MM.1S (cell line): ENCODE measurements around the gene CSTPP1.

Source experiments
- DNase-seq: peaks from one replicate; pipeline ENCODE4 v3.0.0-alpha.2; 2015
- H2AFZ ChIP-seq: fragments of 300-600 bp; sonication (generic); 2 replicates; pipeline ENCODE4 v1.6.0; 2016; ENCODE audit warnings: antibody characterized with exemption, low read length
- H3F3A ChIP-seq: fragments of 300-600 bp; sonication (generic); 2 replicates; pipeline ENCODE4 v1.6.1; 2016; ENCODE audit warnings: mild to moderate bottlenecking, antibody characterized with exemption, low read length, moderate library complexity, mixed read lengths; ENCODE audit not compliant: insufficient read depth
- H3K27ac ChIP-seq: fragments of 300-600 bp; sonication (generic); 2 replicates; pipeline ENCODE4 v1.5.1; 2016; ENCODE audit warnings: mild to moderate bottlenecking, low read length
- H3K27me3 ChIP-seq: fragments of 300-600 bp; sonication (generic); replicated peaks from 2 replicates; pipeline ENCODE4 v1.6.0; 2016; ENCODE audit warnings: low read length; ENCODE audit not compliant: insufficient read depth
- H3K36me3 ChIP-seq: fragments of 300-600 bp; sonication (generic); replicated peaks from 2 replicates; pipeline ENCODE4 v1.6.1; 2016; ENCODE audit warnings: mild to moderate bottlenecking, low read length, mixed read lengths; ENCODE audit not compliant: insufficient read depth
- H3K4me1 ChIP-seq: fragments of 300-600 bp; sonication (generic); 2 replicates; pipeline ENCODE4 v1.6.1; 2016; ENCODE audit warnings: low read length, mixed read lengths
- H3K4me2 ChIP-seq: fragments of 300-600 bp; sonication (generic); 2 replicates; pipeline ENCODE4 v1.6.0; 2016; ENCODE audit warnings: low read depth, low read length
- H3K4me3 ChIP-seq: fragments of 300-600 bp; sonication (generic); 2 replicates; pipeline ENCODE4 v1.5.1; 2016; ENCODE audit warnings: low read length, mixed read lengths
- H3K79me2 ChIP-seq: fragments of 300-600 bp; sonication (generic); 2 replicates; pipeline ENCODE4 v1.6.1; 2016; ENCODE audit warnings: mixed run types, low read length, mixed read lengths
- H3K9ac ChIP-seq: fragments of 300-600 bp; sonication (generic); 2 replicates; pipeline ENCODE4 v1.6.1; 2016; ENCODE audit warnings: low read length, mixed read lengths
- H3K9me2 ChIP-seq: fragments of 300-600 bp; sonication (generic); replicated peaks from 2 replicates; pipeline ENCODE4 v1.6.1; 2016; ENCODE audit warnings: mild to moderate bottlenecking, low read length, mixed read lengths; ENCODE audit not compliant: insufficient read depth
- H3K9me3 ChIP-seq: fragments of 300-600 bp; sonication (generic); replicated peaks from 2 replicates; pipeline ENCODE4 v1.6.1; 2016; ENCODE audit warnings: mild to moderate bottlenecking, low read length, mixed read lengths; ENCODE audit not compliant: insufficient read depth
- H4K20me1 ChIP-seq: fragments of 300-600 bp; sonication (generic); 2 replicates; pipeline ENCODE4 v1.6.1; 2016; ENCODE audit warnings: mild to moderate bottlenecking, low read length, moderate library complexity, mixed read lengths; ENCODE audit not compliant: insufficient read depth
- EZH2 ChIP-seq: fragments of 300-600 bp; sonication (generic); optimal IDR thresholded peaks from 2 replicates; pipeline ENCODE3; 2017; ENCODE audit warnings: low read depth, mild to moderate bottlenecking, antibody characterized with exemption, low read length, mixed read lengths
- EZH2phosphoT487 ChIP-seq: fragments of 300-600 bp; sonication (generic); IDR thresholded peaks from 2 replicates; pipeline ENCODE4 v1.6.1; 2018; ENCODE audit warnings: antibody characterized with exemption, low read length
- TF ChIP-seq, protein P1 (sequence below): fragments of 300-600 bp; sonication (generic); IDR thresholded peaks from 2 replicates; pipeline ENCODE4 v1.5.1; 2016; ENCODE audit warnings: antibody characterized with exemption, low read length, mixed read lengths

CSTPP1 gene

DNA sequence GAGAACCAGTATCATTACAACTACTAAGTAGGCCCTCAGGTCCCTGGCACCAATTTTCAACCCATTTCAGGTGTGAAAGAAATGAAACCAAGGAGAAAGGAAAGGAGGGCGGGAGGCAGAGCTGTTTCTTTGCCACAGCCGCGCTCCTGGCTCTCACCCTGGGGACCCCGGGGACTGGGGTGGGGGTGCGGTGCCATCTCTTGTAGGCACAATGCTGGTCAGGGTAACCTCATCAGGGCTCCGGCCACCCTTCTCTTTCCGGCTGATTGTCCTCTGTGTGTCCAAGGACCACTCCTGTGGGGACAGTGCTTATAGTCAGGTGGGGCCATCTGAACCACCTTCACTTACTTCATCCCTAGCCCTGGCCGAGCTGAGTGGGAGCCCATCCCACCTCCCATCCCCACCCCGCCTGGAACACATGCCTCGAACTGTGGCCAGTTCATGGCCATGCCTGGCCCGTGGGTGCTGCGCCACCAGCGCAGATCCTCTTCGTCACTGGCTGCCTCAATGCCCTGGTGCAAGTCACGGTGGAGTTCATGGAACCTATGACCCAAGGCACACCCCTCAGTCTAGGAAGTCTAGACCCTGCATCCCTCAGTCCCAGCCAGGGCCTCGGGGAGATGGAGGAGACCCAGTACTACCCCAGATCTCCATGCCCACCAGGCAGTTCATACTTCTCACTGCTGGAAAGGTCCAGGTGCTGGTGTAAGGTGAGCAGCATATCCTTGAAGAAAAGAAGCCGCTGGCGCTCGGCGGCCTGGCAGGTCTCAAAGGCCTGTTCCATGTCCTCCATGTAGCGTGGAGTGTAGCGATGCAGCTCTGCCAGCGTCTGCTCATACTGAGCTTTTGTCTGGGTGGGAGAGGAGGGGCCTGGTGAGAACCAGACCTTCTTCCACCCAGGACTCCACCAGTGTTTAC, 242.4 kb downstream of the CSTPP1 start:
- no peak overlapping the region for H2AFZ ChIP-seq
- no peak overlapping the region for H3K4me2 ChIP-seq
- peaks cover 16% of the 10 kb centered on the region for H3K4me1 ChIP-seq
- no peak for DNase-seq
- no peaks in the 10 kb centered on the region for H3K9me3 ChIP-seq
- H3K36me3 ChIP-seq, result 0 out of 2 replicates have a peak, but pooled peaks cover 4% of the 10 kb centered on the region
- H3K27me3 ChIP-seq, result no peaks in the 10 kb centered on the region
- no peaks in the 10 kb centered on the region for H3K9me2 ChIP-seq
- H3K4me3 ChIP-seq, result no peak overlapping the region
- no peaks in the 10 kb centered on the region for H4K20me1 ChIP-seq
- no peak overlapping the region for H3K27ac ChIP-seq
- peaks cover 7% of the 10 kb centered on the region; the same call in 1 of the 2 replicates for H3F3A ChIP-seq
- TF ChIP-seq, protein P1, sequence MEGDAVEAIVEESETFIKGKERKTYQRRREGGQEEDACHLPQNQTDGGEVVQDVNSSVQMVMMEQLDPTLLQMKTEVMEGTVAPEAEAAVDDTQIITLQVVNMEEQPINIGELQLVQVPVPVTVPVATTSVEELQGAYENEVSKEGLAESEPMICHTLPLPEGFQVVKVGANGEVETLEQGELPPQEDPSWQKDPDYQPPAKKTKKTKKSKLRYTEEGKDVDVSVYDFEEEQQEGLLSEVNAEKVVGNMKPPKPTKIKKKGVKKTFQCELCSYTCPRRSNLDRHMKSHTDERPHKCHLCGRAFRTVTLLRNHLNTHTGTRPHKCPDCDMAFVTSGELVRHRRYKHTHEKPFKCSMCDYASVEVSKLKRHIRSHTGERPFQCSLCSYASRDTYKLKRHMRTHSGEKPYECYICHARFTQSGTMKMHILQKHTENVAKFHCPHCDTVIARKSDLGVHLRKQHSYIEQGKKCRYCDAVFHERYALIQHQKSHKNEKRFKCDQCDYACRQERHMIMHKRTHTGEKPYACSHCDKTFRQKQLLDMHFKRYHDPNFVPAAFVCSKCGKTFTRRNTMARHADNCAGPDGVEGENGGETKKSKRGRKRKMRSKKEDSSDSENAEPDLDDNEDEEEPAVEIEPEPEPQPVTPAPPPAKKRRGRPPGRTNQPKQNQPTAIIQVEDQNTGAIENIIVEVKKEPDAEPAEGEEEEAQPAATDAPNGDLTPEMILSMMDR, result no peak
- no peak for TF ChIP-seq EZH2
- no peak for TF ChIP-seq EZH2phosphoT487
- H3K9ac ChIP-seq, result no peak overlapping the region
- H3K79me2 ChIP-seq, result peaks cover 26% of the 10 kb centered on the region

DNA sequence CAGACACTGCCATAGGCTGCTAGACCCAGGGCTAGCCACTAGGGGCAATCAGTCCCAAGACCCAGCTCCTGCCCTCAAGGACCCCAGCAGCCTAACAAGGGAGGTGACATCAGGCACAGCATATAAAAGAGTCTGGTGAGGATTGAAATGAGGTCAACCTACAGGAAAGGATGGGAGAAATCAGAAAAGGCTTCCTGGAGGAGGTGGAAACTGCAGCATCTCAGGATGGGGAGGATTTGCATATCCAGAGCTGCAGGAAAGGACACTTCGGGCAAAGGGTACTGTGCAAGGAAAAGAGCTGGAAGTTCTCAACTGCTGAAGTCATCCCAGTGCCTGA, 243.1 kb downstream of the CSTPP1 start:
- Histone ChIP-seq H3K79me2 (peaks cover 21% of the 10 kb centered on the region), H3F3A (peaks cover 7% of the 10 kb centered on the region; the same call in 1 of the 2 replicates), H3K4me1 (peaks cover 16% of the 10 kb centered on the region), H3K9me2 (no peaks in the 10 kb centered on the region), H3K27ac (no peak overlapping the region), H4K20me1 (no peaks in the 10 kb centered on the region), H3K27me3 (0 out of 2 replicates have a peak, but pooled peaks cover 5% of the 10 kb centered on the region), H3K4me2 (no peak overlapping the region), H3K9ac (no peak overlapping the region), H3K9me3 (no peaks in the 10 kb centered on the region), H2AFZ (no peak overlapping the region), H3K4me3 (no peak overlapping the region), H3K36me3 (0 out of 2 replicates have a peak, but pooled peaks cover 4% of the 10 kb centered on the region)
- peak; percentile 51 for DNase-seq
- no peak for TF ChIP-seq EZH2phosphoT487
- TF ChIP-seq, protein P1, result peak; percentile 64

DNA sequence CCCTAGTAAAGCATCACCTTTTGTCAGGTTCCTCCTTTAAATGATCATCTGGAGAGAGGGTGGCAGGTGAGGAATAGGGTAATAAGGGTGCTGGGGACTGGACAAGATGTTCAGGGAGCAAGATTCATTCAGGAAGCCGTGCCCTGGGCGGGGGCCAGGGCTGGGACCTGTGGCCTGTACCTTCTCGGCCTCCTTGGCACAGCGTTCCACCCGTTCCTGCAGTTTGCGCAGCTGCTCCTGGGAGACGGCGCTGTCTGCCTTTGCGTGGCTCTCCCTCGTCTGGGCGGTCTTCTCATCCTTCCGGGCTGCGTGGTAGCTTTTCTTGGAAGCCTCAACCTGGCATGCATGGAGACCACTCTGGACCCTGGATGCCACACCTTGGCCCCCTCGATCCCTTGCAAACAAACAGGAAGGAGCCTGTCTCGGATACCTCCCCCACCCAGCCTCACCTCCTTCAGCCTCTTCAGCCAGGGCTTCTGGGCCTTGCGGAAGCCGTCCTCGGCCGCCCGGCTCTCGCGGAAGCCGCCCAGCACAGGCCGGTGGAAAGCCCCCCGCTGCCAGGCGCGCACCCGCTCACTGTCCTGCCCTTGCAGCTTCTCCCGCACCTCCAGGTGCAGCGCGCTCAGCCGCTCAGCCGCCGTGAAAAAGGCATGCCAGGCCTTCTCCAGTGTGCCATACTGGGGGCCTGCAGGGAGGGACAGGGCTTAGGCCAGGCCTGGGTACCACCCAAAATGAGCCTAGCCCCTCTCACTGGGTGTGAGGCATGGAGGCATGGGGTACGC, 243.6 kb downstream of the CSTPP1 start:
- H3K9me3 ChIP-seq, result no peaks in the 10 kb centered on the region
- H3K9ac ChIP-seq, result no peak overlapping the region
- no peak for TF ChIP-seq EZH2phosphoT487
- no peak overlapping the region for H3K27ac ChIP-seq
- peaks cover 7% of the 10 kb centered on the region; the same call in 1 of the 2 replicates for H3F3A ChIP-seq
- no peak overlapping the region for H2AFZ ChIP-seq
- no peak overlapping the region for H3K4me2 ChIP-seq
- no peak for DNase-seq
- no peak overlapping the region for H3K4me3 ChIP-seq
- H3K36me3 ChIP-seq, result 0 out of 2 replicates have a peak, but pooled peaks cover 2% of the 10 kb centered on the region
- no peaks in the 10 kb centered on the region for H3K9me2 ChIP-seq
- H4K20me1 ChIP-seq, result no peaks in the 10 kb centered on the region
- peaks cover 15% of the 10 kb centered on the region for H3K79me2 ChIP-seq
- 0 out of 2 replicates have a peak, but pooled peaks cover 11% of the 10 kb centered on the region for H3K27me3 ChIP-seq
- H3K4me1 ChIP-seq, result peaks cover 13% of the 10 kb centered on the region
